Measurements from ENCODE around the gene EP400.
A peak's percentile ranks its signal among the peaks of the same experiment; 100 is the strongest.

Gene EP400

GRCh38 chr12:131912518-131913274 lies 37.0 kb upstream of the EP400 start (continued):
- TF ChIP-seq, protein P1, sequence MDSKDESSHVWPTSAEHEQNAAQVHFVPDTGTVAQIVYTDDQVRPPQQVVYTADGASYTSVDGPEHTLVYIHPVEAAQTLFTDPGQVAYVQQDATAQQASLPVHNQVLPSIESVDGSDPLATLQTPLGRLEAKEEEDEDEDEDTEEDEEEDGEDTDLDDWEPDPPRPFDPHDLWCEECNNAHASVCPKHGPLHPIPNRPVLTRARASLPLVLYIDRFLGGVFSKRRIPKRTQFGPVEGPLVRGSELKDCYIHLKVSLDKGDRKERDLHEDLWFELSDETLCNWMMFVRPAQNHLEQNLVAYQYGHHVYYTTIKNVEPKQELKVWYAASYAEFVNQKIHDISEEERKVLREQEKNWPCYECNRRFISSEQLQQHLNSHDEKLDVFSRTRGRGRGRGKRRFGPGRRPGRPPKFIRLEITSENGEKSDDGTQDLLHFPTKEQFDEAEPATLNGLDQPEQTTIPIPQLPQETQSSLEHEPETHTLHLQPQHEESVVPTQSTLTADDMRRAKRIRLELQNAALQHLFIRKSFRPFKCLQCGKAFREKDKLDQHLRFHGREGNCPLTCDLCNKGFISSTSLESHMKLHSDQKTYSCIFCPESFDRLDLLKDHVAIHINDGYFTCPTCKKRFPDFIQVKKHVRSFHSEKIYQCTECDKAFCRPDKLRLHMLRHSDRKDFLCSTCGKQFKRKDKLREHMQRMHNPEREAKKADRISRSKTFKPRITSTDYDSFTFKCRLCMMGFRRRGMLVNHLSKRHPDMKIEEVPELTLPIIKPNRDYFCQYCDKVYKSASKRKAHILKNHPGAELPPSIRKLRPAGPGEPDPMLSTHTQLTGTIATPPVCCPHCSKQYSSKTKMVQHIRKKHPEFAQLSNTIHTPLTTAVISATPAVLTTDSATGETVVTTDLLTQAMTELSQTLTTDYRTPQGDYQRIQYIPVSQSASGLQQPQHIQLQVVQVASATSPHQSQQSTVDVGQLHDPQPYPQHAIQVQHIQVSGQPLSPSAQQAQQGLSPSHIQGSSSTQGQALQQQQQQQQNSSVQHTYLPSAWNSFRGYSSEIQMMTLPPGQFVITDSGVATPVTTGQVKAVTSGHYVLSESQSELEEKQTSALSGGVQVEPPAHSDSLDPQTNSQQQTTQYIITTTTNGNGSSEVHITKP (tag by site-specific recombination; IDR thresholded peaks at IDR 0.05): peak; percentile 96
- no peak for TF ChIP-seq ZEB2 (tag by site-specific recombination; IDR thresholded peaks at IDR 0.05)
- TF ChIP-seq, protein P2, sequence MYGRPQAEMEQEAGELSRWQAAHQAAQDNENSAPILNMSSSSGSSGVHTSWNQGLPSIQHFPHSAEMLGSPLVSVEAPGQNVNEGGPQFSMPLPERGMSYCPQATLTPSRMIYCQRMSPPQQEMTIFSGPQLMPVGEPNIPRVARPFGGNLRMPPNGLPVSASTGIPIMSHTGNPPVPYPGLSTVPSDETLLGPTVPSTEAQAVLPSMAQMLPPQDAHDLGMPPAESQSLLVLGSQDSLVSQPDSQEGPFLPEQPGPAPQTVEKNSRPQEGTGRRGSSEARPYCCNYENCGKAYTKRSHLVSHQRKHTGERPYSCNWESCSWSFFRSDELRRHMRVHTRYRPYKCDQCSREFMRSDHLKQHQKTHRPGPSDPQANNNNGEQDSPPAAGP (tag by site-specific recombination; IDR thresholded peaks at IDR 0.05): no peak
- TF ChIP-seq ZNF133 (tag by site-specific recombination; IDR thresholded peaks at IDR 0.05): no peak
- TF ChIP-seq GLIS2 (tag by site-specific recombination; IDR thresholded peaks at IDR 0.05): peak; percentile 87
- no peak for TF ChIP-seq ZNF391 (tag by site-specific recombination; IDR thresholded peaks at IDR 0.05; ENCODE audit: borderline replicate concordance, low read depth)
- peak; percentile 52; the same call in 1 of the 2 replicates for TF ChIP-seq ZBTB10 (tag by site-specific recombination; IDR thresholded peaks at IDR 0.05)
- no peak for TF ChIP-seq ZNF266 (tag by site-specific recombination; IDR thresholded peaks at IDR 0.05; ENCODE audit: low read depth)
- TF ChIP-seq SALL2 (tag by site-specific recombination; IDR thresholded peaks at IDR 0.05; ENCODE audit: borderline replicate concordance): no peak
- no peak for TF ChIP-seq REST (tag by site-specific recombination; IDR thresholded peaks at IDR 0.05)
- no peak for TF ChIP-seq GLI2 (tag by site-specific recombination; IDR thresholded peaks at IDR 0.05; ENCODE audit: borderline replicate concordance, low read depth)
- TF ChIP-seq ZFHX2 (tag by site-specific recombination; conservative IDR thresholded peaks at IDR 0.05): peak; percentile 89
- TF ChIP-seq GFI1B (tag by site-specific recombination; IDR thresholded peaks at IDR 0.05): no peak
- TF ChIP-seq ZNF530 (tag by site-specific recombination; IDR thresholded peaks at IDR 0.05; ENCODE audit: low read depth): no peak
- TF ChIP-seq ZNF692 (tag by site-specific recombination; IDR thresholded peaks at IDR 0.05): 0 out of 2 replicates have a peak, but pooled peaks have one; percentile 29
- TF ChIP-seq ZNF792 (tag by site-specific recombination; IDR thresholded peaks at IDR 0.05): no peak
- no peak for TF ChIP-seq ZNF707 (tag by site-specific recombination; IDR thresholded peaks at IDR 0.05)
- TF ChIP-seq, protein P3, sequence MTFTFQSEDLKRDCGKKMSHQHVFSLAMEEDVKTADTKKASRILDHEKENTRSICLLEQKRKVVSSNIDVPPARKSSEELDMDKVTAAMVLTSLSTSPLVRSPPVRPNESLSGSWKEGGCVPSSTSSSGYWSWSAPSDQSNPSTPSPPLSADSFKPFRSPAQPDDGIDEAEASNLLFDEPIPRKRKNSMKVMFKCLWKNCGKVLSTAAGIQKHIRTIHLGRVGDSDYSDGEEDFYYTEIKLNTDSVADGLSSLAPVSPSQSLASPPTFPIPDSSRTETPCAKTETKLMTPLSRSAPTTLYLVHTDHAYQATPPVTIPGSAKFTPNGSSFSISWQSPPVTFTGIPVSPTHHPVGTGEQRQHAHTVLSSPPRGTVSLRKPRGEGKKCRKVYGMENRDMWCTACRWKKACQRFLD (tag by site-specific recombination; IDR thresholded peaks at IDR 0.05): no peak
- peak; percentile 66 for TF ChIP-seq ZNF600 (tag by site-specific recombination; IDR thresholded peaks at IDR 0.05)
- TF ChIP-seq ZNF24 (tag by site-specific recombination; IDR thresholded peaks at IDR 0.05): no peak
- TF ChIP-seq SCRT2 (tag by site-specific recombination; IDR thresholded peaks at IDR 0.05): no peak
- TF ChIP-seq SP3 (tag by site-specific recombination; IDR thresholded peaks at IDR 0.05): peak; percentile 43; the same call in 1 of the 2 replicates
- TF ChIP-seq ZNF202 (tag by site-specific recombination; IDR thresholded peaks at IDR 0.05; ENCODE audit: borderline replicate concordance): no peak
- no peak for TF ChIP-seq ZNF221 (tag by site-specific recombination; IDR thresholded peaks at IDR 0.05; ENCODE audit: borderline replicate concordance)
